Ovary (tissue), 3 donors: Measurements from ENCODE around the gene VAV2.

Source experiments
- CTCF ChIP-seq, 3 donors: fragments of 450-650 bp in 2 of 3; fragments of 200-600 bp in 1 of 3; IDR thresholded peaks; one replicate each; pipeline versions ENCODE4 v1.5.1 to v1.8.0; 2016 to 2022; ENCODE audit warnings: antibody characterized with exemption in 3 of 3, mild to moderate bottlenecking in 1 of 3
- POLR2A ChIP-seq: fragments of 450-650 bp; IDR thresholded peaks from one replicate; pipeline ENCODE4 v1.6.1; 2017; ENCODE audit warnings: antibody characterized with exemption, mild to moderate bottlenecking, moderate library complexity
- donor health status: DM: no; HTN: no; CAD: no.

- TF ChIP-seq CTCF (IDR thresholded peaks at IDR 0.05) (no peak), POLR2A (no peak)
Observed at GRCh38 chr9:133713150-133713959, 278.8 kb downstream of the VAV2 start.
